ENCODE data around the gene PHKG1.

DNA sequence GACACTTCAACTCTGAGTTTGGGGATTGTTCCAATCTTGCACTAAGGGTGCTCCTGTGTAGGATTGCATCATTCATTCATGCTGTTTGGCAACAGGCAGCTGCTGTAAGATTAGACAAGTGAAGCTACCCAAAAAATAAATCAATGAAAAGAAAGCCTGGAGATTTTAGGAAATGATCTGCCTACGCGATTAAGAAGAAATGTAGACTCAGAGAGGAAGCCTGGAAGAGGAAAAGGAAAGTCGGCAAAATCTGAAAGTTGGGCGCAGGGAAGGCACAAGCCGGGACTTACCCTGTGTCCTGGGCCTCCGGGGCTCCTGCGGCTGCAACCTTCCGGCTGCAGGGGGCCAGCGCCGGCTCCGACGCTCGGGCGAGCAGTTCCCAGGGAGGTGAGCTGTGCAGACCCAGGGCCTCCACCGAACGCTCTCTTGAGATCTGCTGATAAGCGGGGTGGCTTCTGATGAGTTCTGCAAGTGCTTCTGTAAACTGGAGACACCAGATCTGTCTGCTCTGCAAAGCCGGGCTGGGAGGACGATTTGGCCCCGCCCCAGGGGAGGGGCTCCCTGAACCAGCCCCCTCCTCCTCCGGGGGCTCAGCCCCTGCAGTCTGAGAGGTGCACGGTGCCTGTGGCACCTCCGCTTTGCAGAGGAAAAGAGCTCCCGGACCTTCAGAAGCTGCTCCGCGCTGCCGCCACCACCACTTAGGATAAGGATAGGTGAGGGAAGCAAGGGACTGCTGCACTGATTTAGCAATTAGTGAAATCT lies 58.9 kb downstream of the PHKG1 start:
- TF ChIP-seq, protein P1, sequence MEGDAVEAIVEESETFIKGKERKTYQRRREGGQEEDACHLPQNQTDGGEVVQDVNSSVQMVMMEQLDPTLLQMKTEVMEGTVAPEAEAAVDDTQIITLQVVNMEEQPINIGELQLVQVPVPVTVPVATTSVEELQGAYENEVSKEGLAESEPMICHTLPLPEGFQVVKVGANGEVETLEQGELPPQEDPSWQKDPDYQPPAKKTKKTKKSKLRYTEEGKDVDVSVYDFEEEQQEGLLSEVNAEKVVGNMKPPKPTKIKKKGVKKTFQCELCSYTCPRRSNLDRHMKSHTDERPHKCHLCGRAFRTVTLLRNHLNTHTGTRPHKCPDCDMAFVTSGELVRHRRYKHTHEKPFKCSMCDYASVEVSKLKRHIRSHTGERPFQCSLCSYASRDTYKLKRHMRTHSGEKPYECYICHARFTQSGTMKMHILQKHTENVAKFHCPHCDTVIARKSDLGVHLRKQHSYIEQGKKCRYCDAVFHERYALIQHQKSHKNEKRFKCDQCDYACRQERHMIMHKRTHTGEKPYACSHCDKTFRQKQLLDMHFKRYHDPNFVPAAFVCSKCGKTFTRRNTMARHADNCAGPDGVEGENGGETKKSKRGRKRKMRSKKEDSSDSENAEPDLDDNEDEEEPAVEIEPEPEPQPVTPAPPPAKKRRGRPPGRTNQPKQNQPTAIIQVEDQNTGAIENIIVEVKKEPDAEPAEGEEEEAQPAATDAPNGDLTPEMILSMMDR (conservative IDR thresholded peaks at IDR 0.05), result peak; percentile 35; the same call in 1 of the 2 replicates
- TF ChIP-seq EZH2 (IDR thresholded peaks at IDR 0.05; ENCODE audit: low read depth), result no peak

Measured in PC-9 (cell line).